SJSA1 (cell line): ENCODE measurements around the gene SEC61B. TPM values are rescaled to one million over a fixed set of nuclear protein-coding genes. Genes with fewer than 3 reads are reported as not detected.

Experiments used
- total RNA-seq: library from RNA; depleted of rRNA; stranded (reverse); fragments of >200 nt; shearing (Covaris generic); gene quantifications from 2 replicates; pipeline ENCODE4 v1.2.3, GENCODE V29; 2014; rRNA removed

Gene SEC61B
- total RNA-seq, 1 experiment from 2014 or later, result 164 TPM

Other genes with a start within 250 kb of the SEC61B start
- 29.3 and 36.0 TPM in 2 replicates for gene TGFBR1, start 117.2 kb upstream of the SEC61B start, total RNA-seq
- gene ALG2, start 340 bp upstream of the SEC61B start, total RNA-seq, result 37.5 and 42.0 TPM in 2 replicates